ENCODE measurements around the gene CAPN10. TPM values are rescaled to one million over a fixed set of nuclear protein-coding genes. Genes with fewer than 3 reads are reported as not detected.
A peak's percentile ranks its signal among the peaks of the same experiment; 100 is the strongest.

Gene CAPN10
- total RNA-seq, 1 donor from 2014 or later: 61.8 TPM

- POLR2A ChIA-PET: interaction anchor here (1.0 to 6.3 kb wide), 11 partner anchors 10 to 1296 kb away, joined by 3 to 536 read pairs (median 5); partner anchors contain the start of genes ANKMY1, DUSP28, HDAC4 and ING5
- ATAC-seq (ENCODE audit: low read depth) (no peak), DNase-seq (no peak)
- H3K9me3 Mint-ChIP-seq: no peaks in the 10 kb centered on the region
- CTCF ChIA-PET: interaction anchor here (0.6 to 4.1 kb wide), 6 partner anchors 18 to 73 kb away, joined by 3 to 52 read pairs (median 7); partner anchors contain the start of gene RNPEPL1
- H3K4me3 Mint-ChIP-seq: peak overlapping the region; percentile 95
- intact Hi-C loops (cut with micrococcal nuclease): loop anchor here (1.0 to 2.0 kb wide), 5 partner anchors 22 to 245 kb away; partner anchors contain the start of gene GPC1
- peak overlapping the region; percentile 81 for H3K27ac Mint-ChIP-seq
- no peaks in the 10 kb centered on the region for H3K27me3 Mint-ChIP-seq
- no peak for TF ChIP-seq CTCF (IDR thresholded peaks at IDR 0.05)
- peaks cover 51% of the 10 kb centered on the region for H3K4me1 Mint-ChIP-seq
- peaks cover 44% of the 10 kb centered on the region for H3K36me3 Mint-ChIP-seq (ENCODE audit: low read depth)
These were observed 626 bp downstream of the CAPN10 start for GRCh38 chr2:240586919-240587800.

- no peak for TF ChIP-seq CTCF (IDR thresholded peaks at IDR 0.05)
- DNase-seq (no peak), ATAC-seq (ENCODE audit: low read depth) (no peak)
- intact Hi-C loops (cut with micrococcal nuclease): no loop called here
- Mint-ChIP-seq H3K4me3 (peak overlapping the region; percentile 95), H3K36me3 (ENCODE audit: low read depth) (peaks cover 45% of the 10 kb centered on the region), H3K27ac (peak overlapping the region; percentile 39), H3K4me1 (peaks cover 47% of the 10 kb centered on the region), H3K27me3 (no peaks in the 10 kb centered on the region), H3K9me3 (no peaks in the 10 kb centered on the region)
- POLR2A ChIA-PET: interaction anchor here (1.4 to 6.3 kb wide), 3 partner anchors 22 to 1295 kb away, joined by 3 to 536 read pairs (median 4); partner anchors contain the start of genes DUSP28, ING5 and RNPEPL1
- CTCF ChIA-PET: interaction anchor here (4.1 kb wide), 1 partner anchor 22 kb away, joined by 52 read pairs; no protein-coding TSS in a partner anchor
These were observed 1.6 kb downstream of the CAPN10 start for GRCh38 chr2:240588006-240588655.

- TF ChIP-seq CTCF (IDR thresholded peaks at IDR 0.05): no peak
- intact Hi-C loops (cut with micrococcal nuclease): no loop called here
- ChIA-PET CTCF (no interaction called here), POLR2A (interaction anchor here (6.3 kb wide), 1 partner anchor 23 kb away, joined by 536 read pairs; the partner anchor contains the start of genes DUSP28 and RNPEPL1)
- no peak for ATAC-seq (ENCODE audit: low read depth)
- Mint-ChIP-seq H3K9me3 (no peaks in the 10 kb centered on the region), H3K4me3 (peak overlapping the region; percentile 95), H3K27me3 (no peaks in the 10 kb centered on the region), H3K36me3 (ENCODE audit: low read depth) (peaks cover 45% of the 10 kb centered on the region), H3K27ac (no peak overlapping the region), H3K4me1 (peaks cover 44% of the 10 kb centered on the region)
- DNase-seq: no peak
These were observed 2.1 kb downstream of the CAPN10 start for GRCh38 chr2:240588669-240589068.

GRCh38 chr2:240589375-240589774 lies 2.8 kb downstream of the CAPN10 start:
- ChIA-PET CTCF (no interaction called here), POLR2A (interaction anchor here (6.3 kb wide), 1 partner anchor 24 kb away, joined by 536 read pairs; the partner anchor contains the start of genes DUSP28 and RNPEPL1)
- DNase-seq: no peak
- H3K27me3 Mint-ChIP-seq: no peaks in the 10 kb centered on the region
- no peak for TF ChIP-seq CTCF (IDR thresholded peaks at IDR 0.05)
- intact Hi-C loops (cut with micrococcal nuclease): no loop called here
- H3K27ac Mint-ChIP-seq: no peak overlapping the region
- peaks cover 39% of the 10 kb centered on the region for H3K4me1 Mint-ChIP-seq
- H3K36me3 Mint-ChIP-seq (ENCODE audit: low read depth): peaks cover 43% of the 10 kb centered on the region
- H3K9me3 Mint-ChIP-seq: no peaks in the 10 kb centered on the region
- ATAC-seq (ENCODE audit: low read depth): no peak
- no peak overlapping the region for H3K4me3 Mint-ChIP-seq

Measured in activated B cell treated with CpG ODN at 0.5 μM for 24 hours (primary cell).